HEK293 (cell line): ENCODE results near the gene SUFU.

Experiments
- SP2 ChIP-seq: fragments of 450-650 bp; formaldehyde crosslinking; IDR thresholded peaks from 2 replicates; pipeline ENCODE4 v1.5.1; 2016; ENCODE audit warnings: missing biosample characterization, missing genetic modification characterization
- ZNF157 ChIP-seq: fragments of 450-650 bp; formaldehyde crosslinking; IDR thresholded peaks from 2 replicates; pipeline ENCODE4 v1.5.1; 2016; ENCODE audit warnings: missing biosample characterization, missing genetic modification characterization
- ZNF37A ChIP-seq: fragments of 450-650 bp; IDR thresholded peaks from 2 replicates; pipeline ENCODE4 v1.5.1; 2018; ENCODE audit warnings: missing biosample characterization, missing genetic modification characterization
- ZNF629 ChIP-seq: fragments of 450-650 bp; formaldehyde crosslinking; IDR thresholded peaks from 2 replicates; pipeline ENCODE4 v1.5.1; 2017; ENCODE audit warnings: missing biosample characterization, missing genetic modification characterization
- ZNF830 ChIP-seq: fragments of 450-650 bp; IDR thresholded peaks from 2 replicates; pipeline ENCODE4 v1.5.0; 2018; ENCODE audit warnings: missing biosample characterization, missing genetic modification characterization, low read depth, mild to moderate bottlenecking, moderate library complexity

GRCh38 chr10:102476466-102477141 is 27.2 kb upstream of the SUFU start:
- TF ChIP-seq ZNF830 (tag by site-specific recombination) (no peak), ZNF629 (tag by site-specific recombination) (no peak), SP2 (tag by site-specific recombination) (no peak), ZNF157 (tag by site-specific recombination) (no peak), ZNF37A (tag by site-specific recombination) (no peak)
